Panc1 (cell line): Measurements from ENCODE around the gene NFYC.

Source experiments
- CTCF ChIP-seq: fragments of 450-650 bp; IDR thresholded peaks from 2 replicates; pipeline ENCODE4 v1.5.1; 2017; ENCODE audit warnings: mild to moderate bottlenecking
- POLR2AphosphoS5 ChIP-seq: IDR thresholded peaks from 2 replicates; pipeline ENCODE4 v1.6.1; 2012; ENCODE audit warnings: mild to moderate bottlenecking, low read depth, low read length, moderate library complexity
- REST ChIP-seq, 2 experiments: IDR thresholded peaks; 2 replicates each; pipeline ENCODE4 v1.6.1; 2011 to 2012; ENCODE audit warnings: low read depth in 2 of 2, control low read depth in 1 of 2, low read length in 1 of 2, mild to moderate bottlenecking in 1 of 2, moderate library complexity in 1 of 2; ENCODE audit not compliant: insufficient read depth in 1 of 2
- SIN3A ChIP-seq: IDR thresholded peaks from 2 replicates; pipeline ENCODE4 v1.6.1; 2012; ENCODE audit warnings: low read depth, mild to moderate bottlenecking, low read length, moderate library complexity, borderline replicate concordance; ENCODE audit not compliant: insufficient read depth
- TCF7L2 ChIP-seq: IDR thresholded peaks from 2 replicates; pipeline ENCODE4 v1.6.1; 2011; ENCODE audit warnings: mild to moderate bottlenecking, low read depth, low read length, inconsistent platforms

GRCh38 chr1:40712997-40713396 is 21.5 kb downstream of the NFYC start:
- TF ChIP-seq CTCF (no peak), POLR2AphosphoS5 (no peak), TCF7L2 (no peak), REST (IDR thresholded peaks at IDR 0.05; ENCODE audit: insufficient read depth in 1 of 2, low read depth in 2 of 2, low read length in 1 of 2) (no peak), SIN3A (no peak)
